HCT116 (cell line): ENCODE data around the gene MOV10L1. TPM values are rescaled to one million over a fixed set of nuclear protein-coding genes. Genes with fewer than 3 reads are reported as not detected.

ENCODE experiments used
- ATAC-seq: fragments of 200-7000 bp; cut with Tn5 transposase; 2 replicates; pipeline ENCODE4 v1.9.1; 2020; ENCODE audit warnings: mild to moderate bottlenecking, moderate library complexity
- BruUV-seq: library from RNA; stranded (reverse); fragments of 400-500 nt; replicated peaks from 2 replicates; lab custom pipeline; 2021; lab: Mats Ljungman, UMichigan
- CTCF ChIA-PET: fragments of 300-600 bp; sonication (Branson Sonifier 250); formaldehyde crosslinking; loops from one replicate; lab custom pipeline; 2021; ENCODE audit warnings: antibody characterized with exemption; lab: Charles Lee
- POLR2A ChIA-PET: fragments of 300-600, 350-600 bp; sonication (Branson Sonifier 250); formaldehyde crosslinking; loops from one replicate; lab custom pipeline; 2021; ENCODE audit warnings: antibody characterized with exemption; lab: Charles Lee
- RAD21 ChIA-PET, 2 experiments: fragments of 300-600 bp; sonication (Branson Sonifier 250); formaldehyde crosslinking; loops; one replicate each; lab custom pipeline; 2023; ENCODE audit warnings: low total read pairs in 2 of 2; ENCODE audit not compliant: uncharacterized antibody in 2 of 2, unreplicated experiment in 2 of 2, low non-redundant PET in 1 of 2; lab: Charles Lee
- DNase-seq: peaks from one replicate; pipeline ENCODE4 v3.0.0-alpha.2; 2010; ENCODE audit warnings: low read depth, low spot score
- H2AFZ ChIP-seq: fragments of 200-600 bp; shearing (Covaris generic), sonication (generic); 2 replicates; pipeline ENCODE4 v1.6.1; 2017; ENCODE audit warnings: low read depth, mixed run types, mixed read lengths, antibody characterized with exemption, low read length; ENCODE audit not compliant: poor library complexity, severe bottlenecking
- H3K27ac ChIP-seq: 2 replicates; pipeline ENCODE4 v1.5.1; 2012; ENCODE audit warnings: low read depth, low read length
- H3K27me3 ChIP-seq: fragments of 200-600 bp; sonication (generic); 2 replicates; pipeline ENCODE4 v1.6.1; 2016; ENCODE audit warnings: mixed run types, low read length, mixed read lengths; ENCODE audit not compliant: insufficient read depth
- H3K36me3 ChIP-seq, 2 experiments: fragments of 200-500 bp in 1 of 2; fragments of 200-600 bp in 1 of 2; sonication (Bioruptor generic) in 1 of 2; sonication (generic) in 1 of 2; 2 replicates each; pipeline versions ENCODE4 v1.5.1 to v1.6.1; 2014 to 2016; ENCODE audit warnings: low read length in 2 of 2, inconsistent platforms in 1 of 2, mixed read lengths in 1 of 2, mixed run types in 1 of 2; ENCODE audit not compliant: insufficient read depth in 2 of 2, control insufficient read depth in 1 of 2
- H3K4me1 ChIP-seq, 2 experiments: fragments of 200-600 bp in 1 of 2; sonication (generic) in 1 of 2; 2 replicates each; pipeline versions ENCODE4 v1.5.1 to v1.6.1; 2012 to 2017; ENCODE audit warnings: low read length in 2 of 2, inconsistent platforms in 1 of 2, mild to moderate bottlenecking in 1 of 2, mixed read lengths in 1 of 2, mixed run types in 1 of 2, moderate library complexity in 1 of 2; ENCODE audit not compliant: insufficient read depth in 2 of 2, control insufficient read depth in 1 of 2
- H3K4me2 ChIP-seq: fragments of 200-600 bp; sonication (generic); 2 replicates; pipeline ENCODE4 v1.6.1; 2017; ENCODE audit warnings: mixed run types, low read length, mixed read lengths
- H3K4me3 ChIP-seq, 2 experiments: fragments of 200-600 bp in 1 of 2; sonication (generic) in 1 of 2; replicated peaks in 1 of 2; 2 replicates each; pipeline ENCODE4 v1.5.1; 2011 to 2016; ENCODE audit warnings: low read length in 2 of 2, control low read depth in 1 of 2, low read depth in 1 of 2, mild to moderate bottlenecking in 1 of 2, mixed read lengths in 1 of 2, mixed run types in 1 of 2
- H3K79me2 ChIP-seq: fragments of 200-600 bp; sonication (generic); 2 replicates; pipeline ENCODE4 v1.6.1; 2017; ENCODE audit warnings: mild to moderate bottlenecking, mixed run types, low read length, moderate library complexity, mixed read lengths; ENCODE audit not compliant: insufficient read depth
- H3K9ac ChIP-seq: fragments of 200-600 bp; sonication (generic); 2 replicates; pipeline ENCODE4 v1.6.1; 2016; ENCODE audit warnings: low read length, mixed read lengths
- H3K9me2 ChIP-seq: fragments of 200-600 bp; sonication (generic), shearing (Covaris generic); 2 replicates; pipeline ENCODE4 v1.6.1; 2017; ENCODE audit warnings: mixed run types, mild to moderate bottlenecking, moderate library complexity; ENCODE audit not compliant: insufficient read depth
- H3K9me3 ChIP-seq, 2 experiments: fragments of 200-500 bp in 1 of 2; fragments of 200-600 bp in 1 of 2; sonication (Bioruptor generic) in 1 of 2; sonication (generic) in 1 of 2; 2 replicates each; pipeline ENCODE4 v1.6.1; 2014 to 2017; ENCODE audit warnings: low read length in 2 of 2, mixed read lengths in 2 of 2, inconsistent platforms in 1 of 2, low read depth in 1 of 2, mild to moderate bottlenecking in 1 of 2, mixed run types in 1 of 2, moderate library complexity in 1 of 2; ENCODE audit not compliant: control insufficient read depth in 1 of 2, insufficient read depth in 1 of 2
- H4K20me1 ChIP-seq: fragments of 200-600 bp; sonication (generic), shearing (Covaris generic); 2 replicates; pipeline ENCODE4 v1.6.1; 2017; ENCODE audit warnings: mixed run types, mild to moderate bottlenecking, moderate library complexity; ENCODE audit not compliant: insufficient read depth
- ATF3 ChIP-seq: IDR thresholded peaks from 2 replicates; pipeline ENCODE4 v1.6.1; 2012
- CTCF ChIP-seq, 3 experiments: fragments of 200-600 bp in 1 of 3; sonication (generic) in 1 of 3; IDR thresholded peaks in 2 of 3; conservative IDR thresholded peaks in 1 of 3; 2 replicates each; pipeline ENCODE4 v1.5.1; 2012 to 2017; ENCODE audit warnings: low read depth in 2 of 3, low read length in 2 of 3, antibody characterized with exemption in 1 of 3, borderline replicate concordance in 1 of 3, control low read depth in 1 of 3, mild to moderate bottlenecking in 1 of 3, mixed read lengths in 1 of 3, mixed run types in 1 of 3, moderate library complexity in 1 of 3; ENCODE audit not compliant: insufficient read depth in 1 of 3
- MAX ChIP-seq: IDR thresholded peaks from 2 replicates; pipeline ENCODE4 v1.6.1; 2012
- POLR2AphosphoS5 ChIP-seq: IDR thresholded peaks from 2 replicates; pipeline ENCODE4 v1.6.1; 2011; ENCODE audit warnings: mild to moderate bottlenecking, low read depth, low read length, moderate library complexity
- REST ChIP-seq: IDR thresholded peaks from 2 replicates; pipeline ENCODE4 v1.6.1; 2012; ENCODE audit warnings: low read depth
- TCF7L2 ChIP-seq: IDR thresholded peaks from 2 replicates; pipeline ENCODE4 v1.7.0; 2011; ENCODE audit warnings: borderline replicate concordance, inconsistent platforms; ENCODE audit not compliant: insufficient read depth, insufficient read length; ENCODE audit errors: extremely low read depth
- YY1 ChIP-seq: IDR thresholded peaks from 2 replicates; pipeline ENCODE4 v1.6.1; 2011; ENCODE audit warnings: low read length, low read depth, moderate library complexity, mild to moderate bottlenecking; ENCODE audit not compliant: insufficient replicate concordance; ENCODE audit errors: extremely low read depth
- ZNF274 ChIP-seq: fragments of 200-500 bp; sonication (Bioruptor generic); IDR thresholded peaks from 2 replicates; pipeline ENCODE4 v1.6.1; 2014; ENCODE audit warnings: mild to moderate bottlenecking, low read depth, low read length, inconsistent platforms
- intact Hi-C: fragments of 100-400 bp; cut with micrococcal nuclease; formaldehyde crosslinking; loops from 2 replicates; pipeline ENCODE4 v1.10.0; 2022
- total RNA-seq: library from RNA; stranded (reverse); gene quantifications from one replicate; pipeline ENCODE4 v1.2.1, GENCODE V29; 2021; ENCODE audit not compliant: unreplicated experiment

The MOV10L1 gene
- total RNA-seq, 1 experiment from 2014 or later, result not detected

GRCh38 chr22:50048061-50048765, 41.6 kb upstream of the MOV10L1 start:
- ChIA-PET RAD21 (no interaction called here), POLR2A (no interaction called here), CTCF (no interaction called here)
- no peak overlapping the region for H3K9ac ChIP-seq
- no peak overlapping the region for H3K4me2 ChIP-seq
- intact Hi-C loops, result no loop called here
- H3K9me3 ChIP-seq, result no peaks in the 10 kb centered on the region
- H3K27me3 ChIP-seq, result no peaks in the 10 kb centered on the region
- no peaks in the 10 kb centered on the region for H3K9me2 ChIP-seq
- no peak overlapping the region for H3K4me3 ChIP-seq
- no TSS peak for BruUV-seq
- DNase-seq (no peak), ATAC-seq (no peak)
- no peaks in the 10 kb centered on the region for H3K36me3 ChIP-seq
- H4K20me1 ChIP-seq, result no peaks in the 10 kb centered on the region
- H2AFZ ChIP-seq, result no peak overlapping the region
- H3K4me1 ChIP-seq, result no peaks in the 10 kb centered on the region
- TF ChIP-seq REST (no peak), MAX (no peak), ATF3 (no peak), YY1 (no peak), ZNF274 (no peak), CTCF (IDR thresholded peaks at IDR 0.05 in 2 of 3, conservative IDR thresholded peaks at IDR 0.05 in 1 of 3; ENCODE audit: borderline replicate concordance in 1 of 3, insufficient read depth in 1 of 3, low read depth in 2 of 3, low read length in 2 of 3) (no peak), TCF7L2 (no peak), POLR2AphosphoS5 (no peak)
- H3K27ac ChIP-seq, result no peak overlapping the region
- no peaks in the 10 kb centered on the region for H3K79me2 ChIP-seq
